ENCODE data around the gene VPS54.
"Not testable (repeated sequence)": the region's sequence is repeated elsewhere in the genome, so short reads cannot be mapped to it uniquely, and the experiment has no call there.

Gene VPS54

DNA sequence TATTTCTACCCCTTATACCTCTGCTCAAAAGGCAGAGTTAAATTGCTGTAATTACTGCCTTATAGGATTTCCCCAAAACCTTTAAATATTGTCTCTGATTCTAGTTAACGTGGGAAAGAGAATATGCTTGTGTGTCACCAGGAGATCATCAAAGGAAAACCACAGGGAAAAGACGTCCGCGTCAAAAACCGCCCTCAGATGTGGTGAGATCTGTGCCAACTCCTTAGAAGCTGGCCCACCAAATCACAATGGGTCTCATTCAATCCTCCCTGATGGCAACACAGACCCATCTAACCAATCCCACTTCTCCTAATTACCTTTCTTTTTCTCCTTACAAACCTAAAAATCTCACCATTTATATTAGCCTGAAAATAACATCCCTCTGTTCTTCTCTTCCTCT, 25.4 kb downstream of the VPS54 start:
- no peak for DNase-seq (ENCODE audit: low read depth in 2 of 2)

DNA sequence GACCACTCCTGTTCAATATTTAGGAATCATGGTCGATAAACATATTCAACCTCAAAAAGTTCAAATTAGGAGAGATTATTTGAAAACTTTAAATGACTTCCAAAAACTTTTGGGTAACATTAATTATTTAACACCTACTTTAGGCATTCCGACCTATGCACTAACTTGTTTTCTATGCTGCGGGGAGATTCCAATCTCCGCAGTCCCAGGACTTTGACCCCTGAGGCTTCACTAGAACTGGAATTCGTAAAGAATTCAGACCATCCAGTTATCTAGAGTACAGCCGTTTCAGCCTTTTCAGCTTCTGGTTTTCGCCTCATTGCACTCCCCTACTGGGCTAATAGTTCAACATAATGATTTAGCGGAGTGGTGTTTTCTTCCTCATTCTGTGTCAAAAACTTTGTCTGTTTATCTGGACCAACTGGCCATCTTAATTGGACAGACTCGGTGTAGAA, 26.1 kb downstream of the VPS54 start:
- not testable (repeated sequence) for DNase-seq (ENCODE audit: low read depth in 2 of 2)

GRCh38 chr2:63992061-63992685, 27.1 kb downstream of the VPS54 start:
- DNase-seq (ENCODE audit: low read depth in 2 of 2): no peak

DNA sequence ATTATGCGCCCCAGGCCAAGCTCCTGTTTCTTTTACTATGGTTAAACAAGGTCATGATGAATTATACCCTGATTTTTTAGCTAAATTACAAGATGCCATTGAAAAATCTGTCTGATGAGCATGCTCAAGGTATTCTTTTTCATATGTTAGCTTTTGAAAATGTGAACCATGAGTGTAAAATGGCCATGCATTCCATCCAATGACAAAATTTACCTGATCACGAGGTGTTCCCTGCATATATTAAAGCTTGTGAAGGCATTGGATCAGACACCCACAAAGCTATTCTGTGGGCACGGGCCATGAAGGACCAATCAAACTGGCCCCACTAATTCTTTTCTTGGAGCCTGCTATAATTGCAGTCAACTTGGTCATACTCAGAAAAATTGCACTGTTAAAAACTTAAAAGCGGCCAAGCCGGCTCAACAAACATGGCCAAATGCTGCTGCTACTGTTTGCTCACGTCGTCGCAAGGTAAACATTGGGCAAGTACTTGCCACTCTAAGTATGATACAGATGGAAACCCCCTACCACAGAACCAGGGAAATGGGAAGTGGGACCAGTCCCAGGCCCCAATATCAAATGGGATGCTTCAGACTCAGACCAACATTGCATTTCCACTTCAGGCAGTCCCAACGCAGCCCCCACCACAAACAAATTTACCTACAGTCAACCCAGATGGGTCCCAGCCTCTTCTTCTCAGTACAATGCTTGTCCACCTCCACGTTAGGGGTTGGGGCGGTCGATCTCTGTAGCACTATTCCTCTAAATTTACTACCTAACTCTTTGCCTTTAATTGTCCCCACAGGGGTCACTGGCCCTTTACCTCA, 27.8 kb downstream of the VPS54 start:
- not testable (repeated sequence) for DNase-seq (ENCODE audit: low read depth in 2 of 2)

GRCh38 chr2:63990072-63990471, 29.2 kb downstream of the VPS54 start:
- no peak for DNase-seq (ENCODE audit: low read depth in 2 of 2)

- not testable (repeated sequence) for DNase-seq (ENCODE audit: low read depth in 2 of 2)
These were observed 30.3 kb downstream of the VPS54 start for GRCh38 chr2:63988842-63989436.

DNA sequence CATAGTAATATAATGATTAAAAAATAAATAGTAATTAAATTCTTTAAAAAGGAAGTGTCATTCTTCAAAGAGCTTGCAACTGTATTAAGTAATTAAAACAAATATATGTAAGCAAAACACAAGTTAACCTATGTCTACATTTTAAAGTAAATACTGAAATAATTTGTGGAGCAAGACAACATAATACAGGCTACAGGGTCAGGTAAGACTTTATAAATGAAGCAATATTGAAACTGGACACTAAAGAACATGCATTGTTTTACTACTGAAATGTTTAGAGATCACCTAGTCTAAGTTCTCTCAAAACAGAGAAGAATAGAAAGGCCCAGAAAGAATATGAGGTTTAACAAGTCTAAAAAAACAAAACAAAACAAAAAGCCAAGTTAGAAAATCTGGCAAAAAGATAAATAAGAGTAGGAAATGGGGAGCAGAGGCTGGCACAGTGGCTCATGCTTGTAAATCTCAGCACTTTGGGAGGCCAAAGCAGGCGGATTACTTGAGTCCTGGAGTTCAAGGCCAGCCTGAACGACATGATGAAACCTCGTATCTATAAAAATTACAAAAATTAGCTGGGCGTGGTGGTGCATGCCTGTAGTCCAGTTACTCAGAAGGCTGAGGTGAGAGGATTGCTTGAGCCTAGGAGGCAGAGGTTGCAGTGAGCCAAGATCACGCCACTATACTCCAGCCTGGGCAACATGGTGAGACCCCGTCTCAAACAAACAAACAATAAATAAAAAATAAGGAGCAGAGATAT, 34.4 kb downstream of the VPS54 start:
- DNase-seq (ENCODE audit: low read depth in 2 of 2): no peak

- no peak for DNase-seq (ENCODE audit: low read depth in 2 of 2)
These were observed 35.1 kb downstream of the VPS54 start for GRCh38 chr2:63983986-63984605.

GRCh38 chr2:63982335-63982734, 36.9 kb downstream of the VPS54 start:
- DNase-seq (ENCODE audit: low read depth in 2 of 2): no peak

DNA sequence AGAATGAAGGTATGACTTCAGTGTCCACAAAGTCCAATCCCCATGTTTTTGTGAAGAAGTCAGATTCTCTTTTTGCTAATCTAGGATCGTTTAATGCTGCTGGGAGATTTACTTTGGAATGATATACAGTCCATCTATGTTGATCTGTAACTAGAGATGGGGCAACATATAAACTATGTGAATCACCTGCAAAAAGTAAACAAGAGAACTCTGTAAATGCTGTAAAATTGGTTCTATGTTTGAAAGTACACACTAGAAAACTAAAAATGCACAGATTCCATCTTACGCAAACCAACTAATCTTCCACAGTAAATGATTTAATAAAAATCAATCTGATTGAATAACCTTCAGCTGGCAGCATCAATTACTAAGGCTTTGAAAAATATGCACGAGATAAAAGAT, 37.5 kb downstream of the VPS54 start:
- DNase-seq (ENCODE audit: low read depth in 2 of 2): no peak

DNA sequence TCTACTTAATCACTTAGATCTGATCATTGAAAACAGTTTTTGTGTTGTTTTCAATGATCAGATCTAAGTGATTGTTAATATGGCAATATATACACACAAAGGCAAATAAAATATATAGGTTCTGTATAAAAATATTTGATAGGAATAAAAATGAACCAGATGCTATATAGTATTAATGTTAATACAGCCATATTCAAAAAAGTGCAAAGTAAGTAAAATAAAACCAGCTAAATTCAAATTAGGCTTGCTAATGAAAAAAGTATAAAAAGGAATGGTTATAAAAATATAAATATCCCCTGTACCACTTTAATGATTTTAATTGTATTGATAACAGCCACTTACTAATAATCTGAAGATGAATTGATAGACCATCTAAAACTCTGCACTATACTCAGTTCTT, 38.4 kb downstream of the VPS54 start:
- DNase-seq (ENCODE audit: low read depth in 2 of 2): no peak

GRCh38 chr2:63977904-63978303, 41.3 kb downstream of the VPS54 start:
- DNase-seq (ENCODE audit: low read depth in 2 of 2): peak in 1 of 2 experiments; percentile 8

DNA sequence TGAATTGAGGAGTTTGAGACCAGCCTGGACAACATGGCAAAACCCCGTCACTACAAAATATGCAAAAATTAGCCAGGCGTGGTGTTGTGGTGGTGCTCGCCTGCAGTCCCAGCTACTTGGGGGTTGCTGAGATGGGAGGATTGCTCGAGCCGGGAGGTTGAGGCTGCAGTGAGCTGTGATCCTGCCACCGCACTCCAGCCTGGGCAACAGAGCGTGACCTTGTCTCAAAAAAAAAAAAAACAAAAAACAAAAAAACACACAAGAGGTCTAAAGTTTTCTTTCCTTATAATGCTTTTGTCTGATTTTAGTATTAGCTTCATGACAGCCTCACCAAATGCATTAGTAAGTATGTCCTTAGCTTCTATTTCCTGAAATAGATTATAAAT, 43.1 kb downstream of the VPS54 start:
- DNase-seq (ENCODE audit: low read depth in 2 of 2): no peak

GRCh38 chr2:63975437-63976124, 43.6 kb downstream of the VPS54 start:
- peak in 1 of 2 experiments; percentile 4 for DNase-seq (ENCODE audit: low read depth in 2 of 2)

DNA sequence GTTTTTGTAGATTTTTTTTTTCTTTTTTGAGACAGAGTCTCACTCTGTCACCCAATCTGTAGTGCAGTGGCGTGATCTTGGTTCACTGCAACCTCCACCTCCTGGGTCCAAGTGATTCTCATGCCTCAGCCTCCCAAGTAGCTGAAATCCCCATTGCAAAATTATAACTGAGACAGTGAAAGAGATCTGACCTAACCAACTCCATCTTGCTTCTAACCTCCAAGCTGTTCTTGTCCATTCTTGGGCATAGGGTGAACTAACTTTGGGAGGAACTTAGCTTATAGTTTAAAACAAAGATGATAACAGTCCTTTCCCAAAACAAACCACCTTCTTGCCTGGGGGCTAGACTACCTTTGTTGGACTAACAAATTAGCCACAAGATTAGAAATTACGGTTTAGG, 44.2 kb downstream of the VPS54 start:
- not testable (repeated sequence) for DNase-seq (ENCODE audit: low read depth in 2 of 2)

DNA sequence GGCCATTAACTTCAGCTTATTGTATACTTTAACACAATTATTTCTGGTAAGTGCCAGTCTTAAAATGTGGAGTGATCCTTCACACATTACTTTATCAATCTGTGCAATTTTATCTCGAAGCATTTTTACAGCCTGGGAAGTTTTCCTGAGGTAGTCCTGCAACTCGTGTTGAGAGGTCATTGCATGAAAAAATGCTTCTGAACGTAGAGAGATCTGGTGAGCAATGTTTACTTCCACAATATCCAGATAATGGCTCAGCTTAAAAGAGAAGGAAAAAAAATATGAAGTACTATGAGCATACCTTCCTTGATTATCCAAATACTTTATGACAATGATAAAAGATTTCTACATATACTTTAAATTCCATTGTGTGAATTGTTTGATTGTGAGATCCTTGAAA, 57.0 kb downstream of the VPS54 start:
- no peak for DNase-seq (ENCODE audit: low read depth in 2 of 2)

- DNase-seq (ENCODE audit: low read depth in 2 of 2): no peak
These were observed 68.8 kb downstream of the VPS54 start for GRCh38 chr2:63950414-63950813.

- no peak for DNase-seq (ENCODE audit: low read depth in 2 of 2)
These were observed 76.4 kb downstream of the VPS54 start for GRCh38 chr2:63942788-63943187.

DNA sequence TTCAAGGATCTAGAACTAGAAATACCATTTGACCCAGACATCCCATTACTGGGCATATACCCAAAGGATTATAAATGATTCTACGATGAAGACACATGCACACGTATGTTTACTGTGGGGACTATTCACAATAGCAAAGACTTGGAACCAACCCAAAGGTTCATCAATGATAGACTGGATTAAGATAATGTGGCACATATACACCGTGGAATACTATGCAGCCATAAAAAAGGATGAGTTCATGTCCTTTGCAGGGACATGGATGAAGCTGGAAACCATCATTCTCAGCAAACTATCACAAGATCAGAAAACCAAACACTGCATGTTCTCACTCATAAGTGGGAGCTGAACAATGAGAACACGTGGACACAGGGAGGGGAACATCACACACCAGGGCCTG, 87.1 kb downstream of the VPS54 start:
- DNase-seq (ENCODE audit: low read depth in 2 of 2): not testable (repeated sequence)

DNA sequence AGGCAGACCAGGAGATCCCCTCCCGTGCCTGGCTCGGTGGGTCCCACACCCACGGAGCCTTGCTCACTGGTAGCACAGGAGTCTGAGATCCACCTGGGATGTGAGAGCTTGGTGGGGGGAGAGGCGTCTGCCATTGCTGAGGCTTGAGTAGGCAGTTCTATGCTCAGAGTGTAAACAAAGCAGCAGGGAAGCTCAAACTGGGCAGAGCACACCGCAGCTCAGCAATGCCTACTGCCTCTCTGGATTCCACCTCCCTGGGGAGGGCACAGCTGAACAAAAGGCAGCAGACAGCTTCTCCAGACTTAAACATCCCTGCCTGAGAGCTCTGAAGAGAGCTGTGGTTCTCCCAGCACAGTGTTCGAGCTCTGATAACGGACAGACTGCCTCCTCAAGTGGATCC, 92.4 kb downstream of the VPS54 start:
- DNase-seq (ENCODE audit: low read depth in 2 of 2): no peak

- no peak for DNase-seq (ENCODE audit: low read depth in 2 of 2)
These were observed 104.9 kb downstream of the VPS54 start for GRCh38 chr2:63914311-63914710.
